A549 treated with RU486 at 1 μM for 4 hours (cell line): ENCODE data around the gene RARS1. TPM values are rescaled to one million over a fixed set of nuclear protein-coding genes. Genes with fewer than 3 reads are reported as not detected.

Source experiments
- total RNA-seq: library from RNA; stranded (reverse); fragments of 200-300 nt; extraction: Qiagen RNA extraction; gene quantifications from 5 replicates; pipeline ENCODE4 v1.2.3, GENCODE V29; 2022; ENCODE audit warnings: low read depth

Gene RARS1
- total RNA-seq = 81.7 to 122 TPM (median 93.4 TPM) in 5 replicates

DNA sequence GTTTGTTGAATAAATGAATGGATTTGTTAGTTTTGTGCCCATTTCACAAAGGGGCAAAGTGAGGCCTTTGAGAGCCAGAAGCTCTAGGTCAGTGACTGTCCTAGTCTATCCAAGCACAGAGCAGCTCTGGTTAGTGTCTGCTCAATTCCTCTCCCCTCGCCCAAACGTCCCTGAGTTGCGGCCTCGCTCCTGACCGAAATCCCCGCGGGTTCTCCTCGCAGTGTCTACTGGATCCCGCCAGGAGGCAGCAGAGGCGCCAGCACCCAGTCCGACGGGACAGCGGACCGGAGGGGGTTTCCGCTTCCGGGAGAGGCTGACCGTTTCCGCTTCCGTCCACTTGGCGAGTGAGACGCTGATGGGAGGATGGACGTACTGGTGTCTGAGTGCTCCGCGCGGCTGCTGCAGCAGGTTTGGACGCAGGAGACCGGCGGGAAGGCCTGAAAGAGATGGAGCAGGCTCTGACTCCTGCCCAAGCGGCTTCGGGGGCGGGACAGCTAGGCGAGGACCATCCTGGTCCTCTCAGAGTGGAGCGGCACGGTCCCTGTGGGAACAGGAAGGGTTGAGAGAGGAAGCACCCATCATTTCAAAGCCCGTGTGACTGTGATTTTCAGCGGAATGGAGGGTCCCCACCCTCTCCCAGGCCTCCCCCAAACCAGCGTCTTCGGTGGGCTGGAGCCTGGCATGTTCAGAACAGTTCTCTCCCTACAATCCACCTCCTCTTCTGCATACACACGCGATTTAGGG, at the start of gene RARS1:
RARS1 (plus strand) TSS at position 336 of the 744 bp plus-strand sequence; CDS start at position 364, 28 bp downstream.

DNA sequence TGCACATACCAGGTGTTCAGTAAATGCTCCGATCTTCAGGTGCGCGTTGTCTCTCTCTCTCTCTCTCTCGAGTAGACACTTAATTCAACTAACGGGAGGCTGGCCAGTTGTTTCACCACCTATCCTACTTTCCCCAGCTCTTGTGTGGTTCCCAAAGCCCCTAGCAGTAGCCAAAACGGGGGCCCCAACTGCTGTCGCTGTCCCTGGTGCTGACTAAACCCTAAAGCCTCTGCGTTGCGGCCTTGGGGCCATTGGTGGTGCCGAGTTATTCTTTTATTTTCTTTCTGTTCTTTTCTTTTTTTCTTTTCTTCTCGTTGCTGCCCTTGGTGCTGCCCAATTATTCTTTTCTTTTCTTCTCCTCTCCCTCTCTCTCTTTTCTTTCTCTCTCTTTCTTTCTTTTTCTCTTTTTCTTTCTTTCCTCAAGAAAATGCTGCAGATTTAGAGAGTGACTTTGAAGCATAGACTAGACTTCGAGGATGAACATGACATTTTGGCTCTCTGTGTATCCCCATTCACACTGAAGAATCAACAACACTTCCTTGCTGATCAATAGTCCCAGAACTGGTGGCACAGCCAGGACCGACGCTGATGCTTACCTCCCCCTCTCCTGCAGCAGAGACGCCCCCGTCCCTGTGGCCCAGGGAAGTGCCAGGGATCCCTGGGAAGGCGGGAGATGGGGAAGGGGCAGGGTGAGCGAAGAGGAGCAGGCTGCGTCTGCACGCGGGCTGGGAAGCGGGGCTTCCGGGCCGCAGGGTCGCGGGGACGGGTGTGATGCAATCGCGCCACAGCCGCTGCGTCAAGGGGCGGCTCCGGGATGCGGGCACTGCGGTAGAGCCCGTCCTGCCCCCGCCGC, 42.5 kb downstream of the RARS1 start, which contains the start of gene FBLL1:
FBLL1 (plus strand) TSS at position 785 of the 853 bp plus-strand sequence. CDS start 200 bp downstream, outside the sequence.

Other genes with a start within 250 kb of the RARS1 start
- 79.0 to 99.0 TPM (median 93.5 TPM) in 5 replicates for gene WWC1, start 194.8 kb upstream of the RARS1 start, total RNA-seq
- 0.06 to 0.33 TPM (median 0.08 TPM) in 3 of 5 replicates, not detected in the others for gene FBLL1, start 42.8 kb downstream of the RARS1 start, total RNA-seq
- 11.2 to 19.5 TPM (median 17.3 TPM) in 5 replicates for gene PANK3, start 92.9 kb downstream of the RARS1 start, total RNA-seq